Coronary artery (tissue), 2 donors: ENCODE data around the gene MAGEA10.
"Not testable (repeated sequence)": the region's sequence is repeated elsewhere in the genome, so short reads cannot be mapped to it uniquely, and the experiment has no call there.

ENCODE experiments used
- DNase-seq: peaks from one replicate; pipeline ENCODE4 v3.0.0-alpha.2; 2017; ENCODE audit warnings: low spot score
- H3K27ac ChIP-seq, 2 donors: fragments of 200-600 bp; sonication (generic); one replicate each; pipeline ENCODE4 v1.5.1; 2016 to 2019
- H3K4me3 ChIP-seq: fragments of 200-600 bp; sonication (generic); 2 replicates; pipeline ENCODE4 v1.5.1; 2016; ENCODE audit warnings: mild to moderate bottlenecking, moderate library complexity
- TF ChIP-seq, protein P1 (sequence below): fragments of 200-600 bp; sonication (generic); IDR thresholded peaks from one replicate; pipeline ENCODE4 v1.5.1; 2019; ENCODE audit warnings: antibody characterized with exemption

MAGEA10 gene

DNA sequence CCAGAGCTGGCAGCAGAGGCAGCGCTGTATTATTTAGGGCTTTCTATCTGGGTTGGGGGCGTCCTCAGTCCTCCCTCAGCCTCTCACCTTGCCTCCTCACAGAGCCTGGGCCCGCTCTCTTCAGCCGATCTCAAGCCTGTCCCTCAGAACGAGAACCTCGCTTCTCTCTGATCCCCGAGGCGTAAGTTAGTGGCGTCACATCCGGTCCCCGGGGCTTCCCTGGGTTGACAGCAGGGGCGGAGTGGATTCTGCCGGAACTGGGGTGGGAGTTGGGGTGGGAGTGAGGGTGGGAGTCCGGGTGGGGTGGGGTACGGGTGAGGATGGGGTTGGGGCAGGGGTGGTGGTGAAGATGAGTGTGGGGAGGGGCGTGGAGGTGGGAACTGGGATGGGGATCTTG lies at the start of gene MAGEA10:
Gene MAGEA10 (minus strand): TSS at position 190 of the 397 bp plus-strand sequence. CDS start 2,957 bp downstream, outside the sequence.
- DNase-seq: no peak
- Histone ChIP-seq H3K27ac (no peak within 1 kb of the TSS), H3K4me3 (no peak within 1 kb of the TSS)
- TF ChIP-seq, protein P1, sequence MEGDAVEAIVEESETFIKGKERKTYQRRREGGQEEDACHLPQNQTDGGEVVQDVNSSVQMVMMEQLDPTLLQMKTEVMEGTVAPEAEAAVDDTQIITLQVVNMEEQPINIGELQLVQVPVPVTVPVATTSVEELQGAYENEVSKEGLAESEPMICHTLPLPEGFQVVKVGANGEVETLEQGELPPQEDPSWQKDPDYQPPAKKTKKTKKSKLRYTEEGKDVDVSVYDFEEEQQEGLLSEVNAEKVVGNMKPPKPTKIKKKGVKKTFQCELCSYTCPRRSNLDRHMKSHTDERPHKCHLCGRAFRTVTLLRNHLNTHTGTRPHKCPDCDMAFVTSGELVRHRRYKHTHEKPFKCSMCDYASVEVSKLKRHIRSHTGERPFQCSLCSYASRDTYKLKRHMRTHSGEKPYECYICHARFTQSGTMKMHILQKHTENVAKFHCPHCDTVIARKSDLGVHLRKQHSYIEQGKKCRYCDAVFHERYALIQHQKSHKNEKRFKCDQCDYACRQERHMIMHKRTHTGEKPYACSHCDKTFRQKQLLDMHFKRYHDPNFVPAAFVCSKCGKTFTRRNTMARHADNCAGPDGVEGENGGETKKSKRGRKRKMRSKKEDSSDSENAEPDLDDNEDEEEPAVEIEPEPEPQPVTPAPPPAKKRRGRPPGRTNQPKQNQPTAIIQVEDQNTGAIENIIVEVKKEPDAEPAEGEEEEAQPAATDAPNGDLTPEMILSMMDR: no peak

DNA sequence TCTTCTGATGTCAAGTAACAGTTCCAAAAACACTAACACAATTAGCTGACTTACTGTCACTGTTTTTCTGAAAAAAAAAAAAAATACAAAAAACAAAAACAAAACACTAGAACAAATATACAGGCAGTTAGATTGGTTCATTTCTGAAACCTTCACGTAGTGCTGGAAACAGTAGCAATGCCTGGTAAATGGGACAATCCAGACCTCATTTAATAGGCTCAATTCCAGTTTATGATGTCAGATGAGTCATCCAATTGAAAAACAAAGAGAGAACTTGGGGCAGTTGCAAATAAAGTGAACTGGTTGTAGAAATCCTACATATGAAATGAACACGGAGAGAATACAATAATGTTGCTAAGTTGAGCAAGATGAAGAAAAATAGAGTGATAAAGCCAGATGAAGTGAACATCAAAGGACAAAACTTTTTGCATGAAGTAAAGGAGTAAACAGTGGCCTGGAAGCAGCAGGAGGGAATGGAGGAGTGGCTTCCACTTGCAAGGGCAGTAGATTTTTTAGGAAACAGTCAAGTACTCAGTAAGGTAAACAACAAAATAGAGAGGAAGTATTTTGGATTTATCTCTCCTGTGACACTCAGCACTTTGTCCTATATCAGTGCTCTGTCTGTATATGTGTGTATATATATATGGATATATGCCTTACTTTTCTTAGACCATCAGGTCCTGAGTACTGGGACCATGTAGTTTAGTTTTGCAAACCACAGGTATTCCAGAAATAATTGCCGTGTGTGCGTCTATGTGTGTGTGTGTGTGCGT lies 39.3 kb upstream of the MAGEA10 start:
- Histone ChIP-seq H3K4me3 (no peak overlapping the region), H3K27ac (no peak overlapping the region)
- TF ChIP-seq, protein P1: no peak
- no peak for DNase-seq

DNA sequence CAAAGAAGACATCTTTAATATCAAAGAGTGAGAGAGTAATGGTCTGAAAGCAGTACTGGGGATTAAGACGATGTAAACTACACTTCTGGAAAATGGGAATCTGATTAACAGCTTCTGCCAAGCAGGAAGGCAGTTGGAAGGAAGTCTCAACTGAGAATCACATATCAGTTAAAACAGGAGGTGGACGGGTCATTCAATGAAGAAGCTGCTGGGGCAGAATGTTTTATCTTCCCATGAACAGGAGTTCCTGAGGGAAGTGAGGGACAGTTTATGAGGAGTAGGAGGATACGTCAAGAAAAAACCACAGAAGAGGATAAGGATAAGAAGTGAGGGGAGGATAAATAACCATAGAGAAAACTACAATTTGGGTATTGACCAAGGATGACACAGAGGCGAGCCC lies 38.7 kb upstream of the MAGEA10 start:
- Histone ChIP-seq H3K4me3 (no peak overlapping the region), H3K27ac (no peak overlapping the region)
- DNase-seq: no peak
- TF ChIP-seq, protein P1: no peak

DNA sequence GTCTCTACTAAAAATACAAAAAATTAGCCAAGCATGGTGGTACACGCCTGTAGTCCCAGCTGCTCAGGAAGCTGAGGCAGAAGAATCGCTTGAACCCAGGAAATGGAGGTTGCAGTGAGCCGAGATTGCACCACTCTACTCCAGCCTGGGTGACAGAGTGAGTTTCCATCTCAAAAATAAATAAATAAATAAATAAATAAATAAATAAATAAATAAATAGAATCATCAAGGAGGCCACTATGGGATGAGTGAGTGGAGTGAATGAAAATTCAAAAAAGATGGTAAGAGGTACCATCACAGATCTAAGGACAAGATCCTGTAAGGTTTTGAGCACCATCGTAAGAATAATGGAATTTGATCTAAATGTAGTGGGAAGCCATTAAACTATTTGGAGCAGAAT lies 37.5 kb upstream of the MAGEA10 start:
- DNase-seq, H3K4me3 ChIP-seq, H3K27ac ChIP-seq: not testable (repeated sequence)

DNA sequence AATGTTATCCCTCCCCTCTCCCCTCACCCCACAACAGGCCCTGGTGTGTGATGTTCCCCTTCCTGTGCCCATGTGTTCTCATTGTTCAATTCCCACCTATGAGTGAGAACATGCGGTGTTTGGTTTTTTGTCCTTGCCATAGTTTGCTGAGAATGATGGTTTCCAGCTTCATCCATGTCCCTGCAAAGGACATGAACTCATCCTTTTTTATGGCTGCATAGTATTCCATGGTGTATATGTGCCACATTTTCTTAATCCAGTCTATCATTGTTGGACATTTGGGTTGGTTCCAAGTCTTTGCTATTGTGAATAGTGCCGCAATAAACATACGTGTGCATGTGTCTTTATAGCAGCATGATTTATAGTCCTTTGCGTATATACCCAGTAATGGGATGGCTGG lies 35.5 kb upstream of the MAGEA10 start:
- not testable (repeated sequence) for DNase-seq, H3K27ac ChIP-seq, H3K4me3 ChIP-seq

DNA sequence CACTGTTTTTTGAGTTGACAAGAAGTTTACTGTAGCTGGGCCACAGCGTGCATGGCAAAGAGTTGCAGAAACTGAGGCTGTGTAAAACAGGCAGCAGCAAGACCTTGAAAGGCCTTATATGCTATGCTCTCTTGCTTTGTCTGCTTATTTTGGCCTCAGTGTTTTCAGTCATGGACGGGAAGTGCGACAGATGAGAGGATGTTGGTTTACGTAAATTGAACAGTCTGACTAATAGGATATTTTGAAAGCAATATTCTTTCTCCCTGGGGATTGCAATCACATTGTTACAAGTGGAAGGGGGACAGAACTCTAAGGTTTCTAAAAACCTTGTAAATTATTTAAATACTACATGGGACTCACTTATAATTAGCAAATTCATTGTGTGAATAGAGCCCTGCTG lies 32.2 kb upstream of the MAGEA10 start:
- DNase-seq: no peak
- Histone ChIP-seq H3K27ac (no peak overlapping the region), H3K4me3 (no peak overlapping the region)
- TF ChIP-seq, protein P1: no peak

DNA sequence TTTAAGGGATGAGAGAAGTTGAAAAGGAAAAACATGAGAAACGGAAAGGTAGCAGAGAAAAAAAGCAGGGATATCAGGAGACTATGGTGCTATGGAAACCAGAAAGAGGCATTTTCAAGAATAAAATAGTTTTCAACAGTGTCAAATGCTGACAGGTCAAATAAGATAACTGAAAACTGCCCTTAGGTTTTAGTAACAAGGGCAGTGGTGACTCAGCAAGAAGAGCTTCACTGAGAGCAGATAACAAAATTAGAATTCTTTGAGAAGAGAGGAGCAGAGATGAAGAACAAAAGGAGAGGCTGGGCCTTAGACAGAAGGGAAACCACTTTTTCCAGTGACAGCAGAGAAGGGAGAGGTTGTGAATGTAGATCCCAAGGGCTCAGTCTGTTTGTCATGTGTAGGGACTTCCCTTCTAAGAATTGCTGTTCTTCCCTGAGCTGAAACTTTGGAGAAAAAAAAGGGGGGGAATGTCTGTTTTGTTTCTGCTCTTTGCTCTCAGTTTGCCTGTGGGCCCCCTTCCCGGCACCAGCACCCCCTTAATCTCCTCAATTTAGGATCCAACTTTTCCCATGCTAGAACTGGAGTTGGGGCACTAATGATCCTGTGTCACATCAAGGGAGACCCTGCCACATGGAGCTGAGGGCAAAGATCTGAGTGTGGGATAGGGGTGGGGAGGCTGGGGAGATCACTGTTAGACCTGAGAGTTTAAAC lies 26.8 kb upstream of the MAGEA10 start:
- Histone ChIP-seq H3K4me3 (no peak overlapping the region), H3K27ac (no peak overlapping the region)
- TF ChIP-seq, protein P1: no peak
- no peak for DNase-seq

DNA sequence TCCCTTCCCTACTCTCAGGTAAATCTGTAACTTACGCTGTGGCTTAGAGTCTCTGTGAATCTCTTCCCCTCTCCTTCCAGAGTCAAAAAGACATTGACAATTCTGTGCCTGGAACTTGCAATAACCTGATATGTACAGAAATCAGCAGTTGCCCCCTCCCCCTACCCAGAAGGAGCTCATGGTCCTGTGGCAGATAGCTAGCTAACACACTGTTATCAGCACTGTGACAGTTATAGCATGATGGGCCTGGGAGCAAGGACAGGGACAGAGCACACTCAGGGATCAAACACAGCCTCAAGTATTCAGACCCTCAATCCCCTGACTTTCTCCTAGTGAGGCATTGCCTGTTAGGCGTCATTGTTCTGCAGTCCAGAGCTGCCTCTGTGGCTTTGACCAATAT lies 18.7 kb upstream of the MAGEA10 start:
- H3K27ac ChIP-seq: no peak overlapping the region

More for the DNA sequence above, 18.7 kb upstream of the MAGEA10 start:
- TF ChIP-seq, protein P1: no peak
- H3K4me3 ChIP-seq: no peak overlapping the region
- no peak for DNase-seq
